ENCODE measurements around the gene CACNG4.
"Not testable (repeated sequence)": the region's sequence is repeated elsewhere in the genome, so short reads cannot be mapped to it uniquely, and the experiment has no call there.

CACNG4 gene

DNA sequence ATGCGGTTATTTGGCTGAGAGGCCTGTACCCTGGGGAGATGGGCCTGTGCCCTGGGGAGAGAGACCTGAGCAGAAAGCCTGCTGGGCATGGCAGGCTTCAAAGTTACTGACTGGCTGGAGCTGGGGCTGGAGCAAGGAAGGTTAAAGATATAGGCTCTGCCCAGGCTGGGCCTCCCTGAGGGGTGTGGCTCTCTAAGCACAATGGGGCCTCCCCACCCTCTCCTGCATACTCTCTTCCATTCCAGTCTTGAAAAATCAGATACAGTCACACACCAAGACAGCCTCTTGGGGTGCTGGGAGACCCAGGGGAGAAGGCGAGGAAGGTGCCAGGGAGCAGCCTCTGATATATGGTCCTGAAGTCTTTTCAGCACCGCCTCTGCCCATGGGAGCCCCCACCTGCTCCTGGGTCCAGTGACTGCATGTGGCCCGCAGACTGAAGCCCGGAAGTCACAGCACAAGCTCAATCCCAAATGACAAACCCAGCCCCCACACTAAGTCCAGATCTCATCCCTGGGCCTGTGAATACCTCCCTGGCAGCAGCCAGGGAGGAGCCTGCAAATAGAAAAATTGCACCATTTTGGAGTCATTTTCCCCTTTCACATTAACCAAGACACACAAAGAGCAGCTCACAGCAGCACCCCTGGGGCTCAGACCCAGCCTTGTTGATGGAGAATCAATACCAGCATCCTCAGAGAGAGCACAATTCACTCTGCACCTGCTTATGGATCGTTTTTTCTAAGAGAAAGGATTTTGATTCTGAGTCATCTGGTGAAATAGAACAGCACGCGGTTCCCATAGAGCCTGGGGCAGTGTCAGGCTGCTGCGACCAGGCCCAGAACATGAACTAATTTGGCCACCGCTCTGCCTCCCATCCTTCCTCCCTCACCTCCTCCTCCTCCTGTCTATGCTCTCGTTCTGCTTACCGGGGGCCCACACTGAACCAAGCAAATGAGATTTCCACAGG, 54.2 kb downstream of the CACNG4 start:
- no peak for DNase-seq (ENCODE audit: low read depth)

DNA sequence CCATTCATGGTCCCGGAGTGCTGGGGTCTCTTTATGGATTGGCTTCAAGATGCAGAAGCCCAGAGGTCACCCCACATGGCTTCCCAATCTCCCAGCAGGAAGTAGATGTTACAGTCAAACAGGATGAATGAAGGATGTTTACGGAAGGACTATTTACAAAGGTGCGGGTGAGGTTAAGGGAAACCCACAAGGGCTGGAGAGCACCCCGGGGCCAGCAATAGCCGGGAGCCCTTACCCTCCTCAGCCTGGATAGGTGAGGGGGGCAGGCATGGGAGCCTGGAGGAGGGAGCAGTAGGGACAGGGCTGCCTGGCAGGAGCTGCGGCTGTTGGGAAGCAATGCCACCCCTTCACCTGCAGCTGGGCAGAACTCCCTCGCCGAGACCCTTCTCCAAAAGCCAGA, 55.3 kb downstream of the CACNG4 start:
- DNase-seq (ENCODE audit: low read depth) = no peak

DNA sequence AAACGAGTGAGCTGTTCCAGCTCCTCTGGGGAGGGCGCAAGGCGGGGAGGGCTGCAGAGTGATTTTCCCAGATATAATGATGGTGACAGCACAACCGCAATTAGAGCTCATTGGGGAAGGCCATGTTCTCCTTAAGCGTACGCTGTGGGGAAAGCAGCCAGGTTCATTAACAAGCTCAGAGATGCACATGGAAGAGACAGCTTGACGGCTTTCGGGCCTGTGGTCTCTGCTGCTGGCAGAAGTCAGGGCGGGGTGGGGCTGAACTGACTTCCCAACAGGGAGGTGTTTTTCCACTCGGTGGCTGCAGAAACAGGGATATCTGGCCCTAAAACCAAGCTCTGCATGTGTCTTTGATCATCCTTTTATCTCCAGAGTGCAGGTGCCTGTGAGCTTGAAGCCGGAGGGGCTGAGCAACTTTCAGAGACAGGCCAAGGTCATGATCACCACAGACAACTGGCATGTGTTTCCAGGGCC, 55.8 kb downstream of the CACNG4 start:
- DNase-seq (ENCODE audit: low read depth) = no peak

DNA sequence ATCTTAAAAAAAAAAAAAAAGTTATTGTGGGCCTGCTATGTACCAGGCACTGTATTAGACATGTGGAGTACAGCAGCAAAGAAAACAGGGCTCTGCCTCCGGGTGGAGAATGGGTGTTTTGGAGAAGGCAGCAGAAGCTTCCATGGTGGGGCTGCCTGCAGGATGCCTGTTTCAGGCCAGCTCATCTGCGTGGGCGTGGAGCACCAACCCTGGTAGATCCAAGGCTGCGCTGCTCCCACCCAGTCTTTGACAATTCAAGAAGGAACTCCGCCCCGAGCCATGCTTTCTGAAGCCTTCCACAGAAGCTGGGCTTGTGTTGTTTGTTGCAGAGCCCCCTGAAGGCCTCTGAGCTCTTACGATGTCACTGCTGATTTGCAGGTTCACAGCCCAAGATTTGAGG, 56.7 kb downstream of the CACNG4 start:
- no peak for DNase-seq (ENCODE audit: low read depth)

DNA sequence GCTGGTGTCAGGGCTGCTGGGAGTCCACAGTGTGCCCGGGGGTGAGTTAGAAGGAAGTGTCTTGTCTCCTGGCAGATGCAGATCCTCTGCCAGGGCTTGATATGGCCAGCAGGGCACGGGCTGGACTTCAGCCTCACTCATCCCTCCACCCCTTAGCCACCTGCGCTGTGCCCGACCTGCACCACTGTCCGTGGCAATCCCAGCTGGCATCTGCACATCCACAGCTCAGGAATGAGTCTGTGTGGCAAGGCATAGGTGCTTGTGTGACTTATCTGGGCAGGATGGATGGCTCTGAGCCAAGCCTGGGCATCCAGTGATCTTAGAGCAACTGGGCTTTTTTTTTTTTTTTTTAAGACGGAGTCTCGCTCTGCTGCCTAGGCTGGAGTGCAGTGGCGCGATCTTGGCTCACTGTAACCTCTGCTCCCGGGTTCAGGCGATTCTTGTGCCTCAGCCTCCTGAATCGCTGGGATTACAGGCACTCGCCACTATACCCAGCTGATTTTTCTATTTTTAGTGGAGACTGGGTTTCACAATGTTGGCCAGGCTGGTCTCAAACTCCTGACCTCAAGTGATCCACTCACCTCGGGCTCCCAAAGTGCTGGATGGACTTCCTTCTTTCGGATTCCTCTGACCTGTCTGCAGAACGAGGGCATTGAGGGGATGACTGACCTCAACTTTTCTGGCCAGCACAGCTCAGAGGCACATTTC, 57.4 kb downstream of the CACNG4 start:
- DNase-seq (ENCODE audit: low read depth) = no peak

DNA sequence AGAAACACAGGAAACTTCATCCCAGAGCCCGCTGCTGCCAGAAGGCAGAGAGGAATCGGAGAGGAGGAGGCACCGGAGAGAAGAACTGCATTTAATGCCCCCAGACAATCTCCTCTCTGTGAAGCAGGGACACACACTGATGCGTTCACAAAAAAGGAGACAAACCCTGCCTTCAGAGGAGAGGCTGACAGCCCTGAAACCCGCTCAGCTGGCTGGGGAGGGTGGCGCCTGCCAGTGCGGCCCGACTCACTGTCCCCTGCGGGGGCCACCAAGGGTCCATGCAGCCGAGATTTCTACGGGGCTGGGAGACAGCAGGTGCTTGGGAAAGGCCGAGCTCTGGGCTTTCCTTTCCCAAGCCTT, 57.9 kb downstream of the CACNG4 start:
- no peak for DNase-seq (ENCODE audit: low read depth)

DNA sequence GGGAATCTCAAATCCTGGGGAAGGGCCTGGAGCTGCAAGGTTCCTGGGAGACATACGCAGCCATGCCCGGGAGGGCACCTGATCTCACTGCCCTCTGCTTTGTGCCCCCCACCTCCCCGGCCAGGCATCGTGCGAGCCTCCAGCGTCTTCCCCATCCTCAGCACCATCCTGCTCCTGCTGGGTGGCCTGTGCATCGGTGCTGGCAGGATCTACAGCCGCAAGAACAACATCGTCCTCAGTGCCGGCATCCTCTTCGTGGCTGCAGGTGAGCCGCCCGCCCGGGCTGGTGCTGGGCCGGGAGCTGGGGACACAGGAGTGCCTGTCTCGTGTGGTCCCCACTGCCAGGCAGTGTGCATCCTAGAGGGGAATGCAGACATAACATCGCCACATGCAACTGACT, 60.2 kb downstream of the CACNG4 start:
- DNase-seq (ENCODE audit: low read depth) = no peak

DNA sequence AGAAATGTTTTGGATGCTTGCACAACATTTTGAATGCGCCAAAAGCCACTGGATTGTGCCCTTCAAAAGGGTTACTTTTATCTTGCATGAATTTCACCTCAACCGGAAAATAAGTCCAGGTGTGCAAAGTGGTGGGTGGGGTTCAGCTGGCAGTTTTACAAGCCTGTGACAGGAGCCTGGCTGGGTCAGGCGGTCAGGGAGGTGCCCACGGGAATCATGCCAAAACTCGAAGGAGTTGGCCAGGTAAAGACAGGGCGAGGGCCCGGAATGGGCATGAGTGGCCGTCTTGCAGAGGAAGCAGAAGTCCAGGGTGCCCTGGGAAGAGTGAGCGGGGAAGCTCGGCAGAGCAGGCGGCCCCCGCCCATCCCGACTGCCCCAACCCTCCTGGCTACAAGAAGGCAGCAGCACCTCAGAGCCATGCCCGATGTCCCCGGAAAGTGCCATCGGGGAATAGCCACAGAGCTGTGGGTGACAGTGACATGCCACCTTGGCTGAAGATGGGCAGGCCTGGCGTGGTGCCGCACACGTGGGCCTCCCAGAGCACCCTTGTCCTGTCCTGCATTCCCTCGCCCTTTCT, 60.8 kb downstream of the CACNG4 start:
- DNase-seq (ENCODE audit: low read depth) = no peak

DNA sequence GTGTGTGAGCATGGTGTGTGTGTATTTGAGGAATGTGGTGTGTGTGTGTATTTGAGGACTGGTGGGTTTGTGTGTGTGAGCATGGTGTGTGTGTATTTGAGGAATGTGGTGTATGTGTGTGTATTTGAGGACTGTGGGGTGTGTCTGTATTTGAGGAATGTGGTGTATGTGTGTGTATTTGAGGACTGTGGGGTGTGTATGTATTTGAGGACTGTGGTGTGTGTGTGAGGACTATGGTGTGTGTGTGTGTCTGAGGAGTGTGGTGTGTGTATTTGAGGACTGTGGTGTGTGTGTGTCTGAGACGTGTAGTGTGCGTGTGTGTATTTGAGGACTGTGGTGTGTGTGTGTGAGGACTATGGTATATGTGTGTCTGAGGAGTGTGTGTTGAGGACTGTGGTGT, 61.8 kb downstream of the CACNG4 start:
- no peak for DNase-seq (ENCODE audit: low read depth)

DNA sequence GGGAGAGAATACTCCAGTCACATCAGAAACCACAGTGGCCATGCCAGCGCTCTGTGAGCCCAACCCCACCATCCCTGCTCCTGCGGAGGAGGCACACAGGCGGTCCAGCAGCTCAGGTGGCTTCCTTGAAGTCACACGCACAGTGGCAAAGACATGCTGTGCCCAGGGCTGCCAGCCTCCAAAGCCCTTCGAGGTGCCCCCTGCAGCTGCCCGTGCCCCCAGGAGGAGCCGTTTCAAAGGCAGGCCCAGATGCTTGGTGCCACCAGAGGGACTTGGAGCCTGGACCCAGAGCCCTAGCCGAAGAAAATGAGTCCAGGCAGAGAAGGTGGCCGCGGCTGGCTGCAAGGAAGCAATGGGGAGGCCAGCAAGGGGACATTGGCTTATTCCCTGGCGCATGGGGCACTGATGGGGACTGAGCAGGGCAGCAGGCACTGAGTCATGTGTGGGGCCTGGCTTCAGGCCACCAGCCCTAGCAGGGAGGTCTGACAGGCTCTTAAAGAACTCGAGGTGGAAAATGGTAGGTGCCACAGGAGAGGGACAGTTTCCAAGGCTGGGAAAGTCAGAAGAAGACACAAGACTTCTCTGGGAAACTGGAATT, 62.6 kb downstream of the CACNG4 start:
- no peak for DNase-seq (ENCODE audit: low read depth)

DNA sequence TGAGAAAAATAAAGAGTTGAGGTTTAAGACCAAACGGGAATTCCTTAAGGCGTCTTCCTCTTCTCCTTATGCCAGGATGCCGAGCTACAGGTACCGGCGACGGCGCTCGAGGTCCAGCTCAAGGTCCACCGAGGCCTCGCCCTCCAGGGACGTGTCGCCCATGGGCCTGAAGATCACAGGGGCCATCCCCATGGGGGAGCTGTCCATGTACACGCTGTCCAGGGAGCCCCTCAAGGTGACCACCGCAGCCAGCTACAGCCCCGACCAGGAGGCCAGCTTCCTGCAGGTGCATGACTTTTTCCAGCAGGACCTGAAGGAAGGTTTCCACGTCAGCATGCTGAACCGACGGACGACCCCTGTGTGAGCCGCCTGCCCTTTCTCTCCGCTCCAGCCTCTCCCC, 66.1 kb downstream of the CACNG4 start:
- no peak for DNase-seq (ENCODE audit: low read depth)

DNA sequence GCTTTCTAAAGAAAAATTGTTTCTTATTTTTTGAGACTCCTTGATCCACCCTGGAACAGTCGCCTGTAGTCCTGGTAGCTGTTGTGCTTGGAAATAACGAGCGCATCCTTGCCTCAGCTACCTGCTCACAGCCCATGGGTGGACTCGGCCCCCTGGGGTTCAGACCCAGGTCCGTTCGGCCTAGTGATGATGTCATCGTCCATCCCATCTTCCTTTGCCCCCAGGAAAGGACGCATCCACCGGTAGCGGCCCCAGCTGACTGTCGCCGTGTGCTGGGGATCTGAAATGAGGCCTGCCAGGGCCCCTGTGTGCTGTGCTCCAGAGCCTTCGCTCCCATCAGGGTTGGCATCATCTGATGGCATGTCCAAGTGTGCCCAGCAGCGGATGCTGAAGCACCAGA, 67.9 kb downstream of the CACNG4 start:
- DNase-seq (ENCODE audit: low read depth) = no peak

DNA sequence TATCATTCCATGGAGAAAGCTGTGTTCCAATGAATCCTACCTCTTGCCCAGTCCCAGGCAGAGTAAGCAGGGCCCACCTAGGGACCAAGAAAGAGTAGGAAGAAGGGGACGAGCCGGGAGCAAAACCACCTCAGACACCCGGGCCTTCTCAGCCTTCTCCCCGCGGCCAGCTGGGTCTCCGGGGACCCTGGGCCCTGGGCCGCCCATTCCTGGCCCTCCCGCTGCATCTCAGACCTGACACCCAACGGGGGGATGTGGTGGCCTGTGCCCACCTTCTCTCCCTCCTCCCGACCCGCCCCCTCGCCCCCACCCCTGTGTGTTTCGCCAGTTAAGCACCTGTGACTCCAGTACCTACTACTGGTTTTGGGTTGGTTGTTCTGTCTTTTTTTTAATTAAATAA, 68.5 kb downstream of the CACNG4 start:
- no peak for DNase-seq (ENCODE audit: low read depth)

DNA sequence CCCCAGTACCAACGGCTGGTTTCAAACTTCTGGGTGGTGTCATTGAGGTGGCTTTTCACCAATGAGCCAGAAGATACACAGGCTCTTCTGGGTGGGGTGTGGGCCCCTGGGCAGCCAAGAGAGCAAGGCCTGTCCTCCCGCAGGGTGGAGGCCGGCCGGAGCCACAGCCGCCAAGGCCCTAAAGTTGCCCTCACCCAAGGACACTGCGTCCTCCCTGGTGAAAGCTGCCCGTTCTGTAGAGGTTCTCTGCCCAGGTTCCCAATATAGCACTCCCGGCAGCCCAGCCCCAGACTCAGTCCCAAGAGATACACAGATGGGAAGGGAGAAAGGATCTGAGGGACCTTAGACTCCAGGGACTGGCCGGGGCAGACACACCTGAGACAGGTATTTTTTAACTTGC, 69.1 kb downstream of the CACNG4 start:
- no peak for DNase-seq (ENCODE audit: low read depth)

DNA sequence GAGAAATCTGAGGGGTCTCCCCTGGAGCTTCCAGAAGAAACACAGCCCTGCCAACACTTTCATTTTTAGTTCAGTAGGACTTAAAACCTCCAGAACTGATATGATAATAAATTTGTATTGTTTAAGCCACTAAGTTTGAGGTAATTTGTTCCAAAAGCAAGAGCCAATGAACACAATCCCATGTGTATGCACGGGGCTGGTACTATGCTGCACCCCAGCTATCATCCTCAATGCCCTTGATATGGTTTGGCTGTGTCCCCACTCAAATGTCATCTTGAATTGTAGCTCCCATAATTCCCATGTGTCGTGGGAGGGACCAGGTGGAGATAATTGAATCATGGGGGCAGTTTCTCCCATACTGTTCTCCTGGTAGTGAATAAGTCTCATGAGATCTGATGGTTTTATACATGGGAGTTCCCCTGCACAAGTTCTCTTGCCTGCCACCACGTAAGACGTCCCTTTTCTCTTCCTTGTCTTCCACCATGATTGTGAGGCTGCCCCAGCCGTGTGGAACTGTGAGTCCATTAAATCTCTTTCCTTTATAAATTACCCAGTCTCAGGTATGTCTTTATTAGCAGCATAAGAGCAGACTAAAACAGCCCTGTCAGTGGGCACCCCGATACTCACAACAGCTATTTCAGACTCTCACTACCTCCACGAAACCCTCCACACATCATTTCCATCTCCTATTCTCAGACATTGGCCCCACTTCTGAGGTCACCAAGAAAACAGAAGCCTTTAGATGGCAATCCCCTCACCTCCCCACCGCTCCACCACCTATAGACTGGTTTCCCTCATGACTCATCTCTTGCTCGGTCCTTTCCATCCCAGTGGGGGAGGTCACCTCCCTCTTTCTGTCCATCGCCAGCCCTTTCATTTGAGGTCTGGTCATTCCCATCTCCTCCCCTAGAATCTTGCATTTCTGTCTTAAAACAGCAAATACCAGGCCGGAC, 70.9 kb downstream of the CACNG4 start:
- DNase-seq (ENCODE audit: low read depth) = no peak

DNA sequence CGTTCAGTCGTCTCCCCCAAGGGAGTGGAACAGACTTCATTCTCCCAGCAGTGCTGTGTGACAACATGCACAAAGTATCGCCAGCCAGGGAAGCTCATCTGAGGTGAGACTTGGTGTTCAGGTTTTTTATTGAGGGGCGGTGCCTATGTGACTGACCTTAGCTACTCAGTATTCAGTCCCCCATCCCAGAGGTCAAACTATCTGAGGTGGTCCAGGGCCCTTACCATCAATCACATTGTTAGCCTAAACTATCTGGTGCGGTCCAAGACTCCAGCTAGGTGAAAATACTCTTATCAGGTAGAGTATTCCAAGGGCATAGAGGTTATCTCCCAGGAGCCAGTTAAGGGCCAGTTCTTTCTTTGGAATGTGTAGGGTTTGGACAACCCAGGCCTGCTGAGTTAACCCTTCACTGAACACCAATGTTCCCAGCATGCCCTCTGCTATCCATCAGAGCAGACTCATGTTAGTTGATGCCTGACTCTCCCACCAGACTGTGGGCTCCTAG, 74.4 kb downstream of the CACNG4 start:
- DNase-seq (ENCODE audit: low read depth) = no peak

DNA sequence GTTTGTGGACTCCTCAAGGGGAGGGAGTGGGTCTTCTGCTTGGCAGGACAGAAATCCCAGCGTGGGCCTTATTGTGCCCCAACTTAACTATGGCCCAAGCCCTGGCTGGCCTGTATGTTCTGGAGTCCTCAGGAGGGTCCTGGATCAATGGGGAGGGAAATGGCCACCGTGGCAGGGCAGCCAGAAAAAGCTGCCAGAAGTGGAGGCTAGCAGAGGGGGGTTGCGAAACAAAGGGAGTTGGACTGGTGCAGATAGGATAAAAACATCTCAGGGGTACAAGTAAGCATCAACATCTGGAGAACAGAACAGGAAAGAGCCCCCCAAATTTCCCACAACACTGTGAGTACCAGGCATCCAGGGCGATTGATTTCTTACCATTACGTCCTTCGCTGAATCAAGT, 76.1 kb downstream of the CACNG4 start:
- DNase-seq (ENCODE audit: low read depth) = no peak

DNA sequence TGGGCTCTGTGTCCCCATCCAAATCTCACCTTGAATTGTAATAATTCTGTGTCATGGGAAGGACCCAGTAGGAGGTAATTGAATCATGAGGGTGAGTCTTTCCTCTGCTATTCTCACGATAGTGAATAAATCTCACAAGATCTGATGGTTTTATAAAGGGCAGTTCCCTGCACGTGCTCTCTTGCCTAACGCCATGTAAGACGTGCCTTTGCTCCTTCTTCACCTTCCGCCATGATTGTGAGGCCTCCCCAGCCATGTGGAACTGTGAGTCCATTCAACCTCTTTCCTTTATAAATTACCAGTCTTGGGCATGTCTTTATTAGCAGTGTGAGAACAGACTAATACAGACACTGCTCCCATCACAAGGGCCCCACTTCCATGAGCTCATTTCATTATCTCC, 76.6 kb downstream of the CACNG4 start:
- DNase-seq (ENCODE audit: low read depth) = not testable (repeated sequence)

DNA sequence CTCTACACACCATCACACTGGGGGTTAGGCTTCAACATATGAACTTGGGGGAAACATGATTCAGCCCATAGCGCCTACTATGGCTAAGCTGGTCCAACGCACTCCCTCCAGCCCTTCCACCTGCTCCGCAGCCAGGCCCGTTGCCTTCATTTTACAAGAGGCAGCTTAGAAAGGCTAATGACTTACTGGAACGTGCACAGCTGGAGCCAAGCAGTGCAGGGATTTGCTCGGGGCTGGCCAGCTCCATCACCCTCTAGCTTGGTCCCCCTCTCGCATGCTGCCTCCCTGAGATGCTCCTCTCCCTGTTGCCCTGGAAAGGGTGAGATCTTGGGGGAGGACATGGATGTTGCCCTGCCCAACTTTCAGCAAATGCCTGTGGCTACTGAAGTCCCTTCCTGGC, 77.0 kb downstream of the CACNG4 start:
- DNase-seq (ENCODE audit: low read depth) = no peak

DNA sequence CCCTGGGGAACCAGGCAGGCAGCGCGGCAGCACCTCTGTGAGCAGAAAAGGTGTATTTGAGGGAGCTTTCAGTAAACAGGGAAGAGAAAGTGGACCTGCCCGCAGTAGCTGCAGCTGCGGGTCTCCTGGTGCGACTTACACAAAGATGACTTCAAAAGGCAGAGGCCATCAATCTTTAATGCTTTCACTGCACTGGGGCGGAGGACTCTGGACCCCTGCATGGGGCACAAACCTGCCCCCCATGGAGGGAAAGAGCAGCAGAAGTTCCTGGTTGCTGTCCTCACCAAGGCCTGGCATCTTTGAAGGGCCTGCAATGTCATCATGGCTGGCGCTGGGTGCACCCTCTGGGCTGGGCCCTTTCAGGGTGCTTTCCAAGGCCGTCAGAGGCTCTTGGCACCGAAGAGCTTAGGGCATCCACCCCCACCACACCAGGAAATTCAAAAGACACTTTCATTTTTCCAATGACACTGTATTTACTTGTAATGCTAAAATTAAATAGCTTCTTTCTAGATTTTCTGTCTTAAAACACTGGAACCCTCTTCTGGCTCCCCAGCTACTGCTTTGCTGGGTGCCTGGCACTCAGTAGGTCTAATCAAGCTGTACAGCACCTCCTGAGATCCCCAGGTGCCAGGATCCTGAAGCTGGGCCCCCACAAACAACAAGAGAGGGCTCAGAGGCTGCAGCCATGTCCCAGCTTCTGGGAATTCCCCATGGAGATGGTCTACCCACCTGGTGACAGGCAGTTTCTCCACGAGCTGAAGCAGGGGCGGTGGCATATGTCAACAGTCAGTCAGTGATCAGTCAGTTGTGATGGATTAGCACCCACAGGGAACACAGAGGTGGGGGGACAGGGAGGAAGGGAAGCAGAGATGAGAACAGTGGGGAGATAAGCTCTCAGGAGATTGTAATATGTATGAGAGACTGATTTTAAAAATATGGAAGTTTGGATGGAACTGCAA, 77.7 kb downstream of the CACNG4 start:
- DNase-seq (ENCODE audit: low read depth) = no peak

Measured in activated T-helper 1 cell treated with Interleukin-2 at 50 U/mL for 16 hours (primary cell).